B cell (primary cell): ENCODE measurements around the gene SLC3A2. TPM values are rescaled to one million over a fixed set of nuclear protein-coding genes. Genes with fewer than 3 reads are reported as not detected.

Experiments
- polyA plus RNA-seq: library from polyadenylated mRNA; depleted of rRNA; stranded (reverse); fragments of >200 nt; gene quantifications from 2 replicates; pipeline ENCODE4 v1.2.3, GENCODE V29; 2012
- small RNA-seq: library from RNA; depleted of rRNA; stranded (forward); fragments of <200 nt; gene quantifications from one replicate; pipeline ENCODE3, GENCODE V24; 2012; ENCODE audit warnings: low replicate concordance, low read depth; ENCODE audit not compliant: insufficient read length
- total RNA-seq, 2 donors: library from RNA; stranded (reverse); fragments of 120-200 nt in 1 of 2; gene quantifications; 1 replicate in 1 of 2; 2 replicates in 1 of 2; pipeline versions ENCODE4 v1.2.3 to v1.2.4, GENCODE V29; 2013 to 2022

SLC3A2 gene
- total and polyA plus RNA-seq, 2 donors (not counting 1 experiment from before 2014, with no cell fraction given) = 92.0 to 148 TPM

Small RNA genes within 50 kb of the gene (small RNA-seq; reads per million reads assigned to genes)
- gene RF00099 (not detected), gene RN7SL259P (not detected), gene SNORD22 (not detected), gene SNORD26 (not detected), gene SNORD27 (not detected), gene SNORD28 (not detected), gene SNORD30 (108,111 reads per million, percentile 100 among the genes with 10 or more reads in this experiment)

Other genes with a start within 250 kb of the SLC3A2 start
- 190 and 204 TPM in 2 replicates for gene GANAB, start 234.3 kb upstream of the SLC3A2 start, total RNA-seq
- 98.7 and 139 TPM in 2 replicates for gene GANAB, start 234.3 kb upstream of the SLC3A2 start, polyA plus RNA-seq
- 21.3 and 22.7 TPM in 2 replicates for gene INTS5, start 227.6 kb upstream of the SLC3A2 start, total RNA-seq
- gene INTS5, start 227.6 kb upstream of the SLC3A2 start, polyA plus RNA-seq = 8.7 and 14.3 TPM in 2 replicates
- gene C11orf98, start 215.7 kb upstream of the SLC3A2 start, total RNA-seq = 48.1 and 52.0 TPM in 2 replicates
- gene C11orf98, start 215.7 kb upstream of the SLC3A2 start, polyA plus RNA-seq = 41.5 and 46.3 TPM in 2 replicates
- gene CSKMT, start 215.6 kb upstream of the SLC3A2 start, total RNA-seq = 57.3 and 78.7 TPM in 2 replicates
- 21.3 and 39.0 TPM in 2 replicates for gene CSKMT, start 215.6 kb upstream of the SLC3A2 start, polyA plus RNA-seq
- 6.5 and 8.9 TPM in 2 replicates for gene UQCC3, start 209.2 kb upstream of the SLC3A2 start, total RNA-seq
- gene UQCC3, start 209.2 kb upstream of the SLC3A2 start, polyA plus RNA-seq = 2.8 and 5.6 TPM in 2 replicates
- 32.5 and 33.3 TPM in 2 replicates for gene LBHD1, start 208.6 kb upstream of the SLC3A2 start, total RNA-seq
- 19.3 and 23.3 TPM in 2 replicates for gene LBHD1, start 208.6 kb upstream of the SLC3A2 start, polyA plus RNA-seq
- 186 and 193 TPM in 2 replicates for gene UBXN1, start 201.8 kb upstream of the SLC3A2 start, total RNA-seq
- gene UBXN1, start 201.8 kb upstream of the SLC3A2 start, polyA plus RNA-seq = 180 and 289 TPM in 2 replicates
- gene LRRN4CL, start 191.4 kb upstream of the SLC3A2 start, total RNA-seq = 0.15 and 0.25 TPM in 2 replicates
- 0.03 TPM in 1 of 2 replicates, not detected in the other for gene LRRN4CL, start 191.4 kb upstream of the SLC3A2 start, polyA plus RNA-seq
- gene BSCL2, start 173.5 kb upstream of the SLC3A2 start, total RNA-seq = 49.2 and 56.3 TPM in 2 replicates
- gene BSCL2, start 173.5 kb upstream of the SLC3A2 start, polyA plus RNA-seq = 38.5 TPM in 2 replicates
- gene GNG3, start 173.2 kb upstream of the SLC3A2 start, total RNA-seq = 0.95 and 2.1 TPM in 2 replicates
- gene GNG3, start 173.2 kb upstream of the SLC3A2 start, polyA plus RNA-seq = 5.5 and 8.0 TPM in 2 replicates
- gene HNRNPUL2, start 153.4 kb upstream of the SLC3A2 start, total RNA-seq = 70.4 and 78.2 TPM in 2 replicates
- 14.6 and 15.7 TPM in 2 replicates for gene HNRNPUL2, start 153.4 kb upstream of the SLC3A2 start, polyA plus RNA-seq
- gene TTC9C, start 152.4 kb upstream of the SLC3A2 start, total RNA-seq = 56.3 and 57.9 TPM in 2 replicates
- 33.5 and 36.7 TPM in 2 replicates for gene TTC9C, start 152.4 kb upstream of the SLC3A2 start, polyA plus RNA-seq
- 22.0 and 24.8 TPM in 2 replicates for gene ZBTB3, start 126.7 kb upstream of the SLC3A2 start, total RNA-seq
- 3.8 and 8.7 TPM in 2 replicates for gene ZBTB3, start 126.7 kb upstream of the SLC3A2 start, polyA plus RNA-seq
- gene POLR2G, start 119.3 kb upstream of the SLC3A2 start, total RNA-seq = 76.8 and 78.7 TPM in 2 replicates
- gene POLR2G, start 119.3 kb upstream of the SLC3A2 start, polyA plus RNA-seq = 113 and 129 TPM in 2 replicates
- 43.2 and 48.2 TPM in 2 replicates for gene TAF6L, start 109.5 kb upstream of the SLC3A2 start, total RNA-seq
- gene TAF6L, start 109.5 kb upstream of the SLC3A2 start, polyA plus RNA-seq = 28.2 and 75.1 TPM in 2 replicates
- 62.3 and 71.5 TPM in 2 replicates for gene TMEM179B, start 93.5 kb upstream of the SLC3A2 start, total RNA-seq
- gene TMEM179B, start 93.5 kb upstream of the SLC3A2 start, polyA plus RNA-seq = 43.2 and 64.3 TPM in 2 replicates
- gene TMEM223, start 88.9 kb upstream of the SLC3A2 start, total RNA-seq = 15.6 and 16.2 TPM in 2 replicates
- 6.0 and 12.0 TPM in 2 replicates for gene TMEM223, start 88.9 kb upstream of the SLC3A2 start, polyA plus RNA-seq
- 161 TPM in 2 replicates for gene NXF1, start 75.5 kb upstream of the SLC3A2 start, total RNA-seq
- gene NXF1, start 75.5 kb upstream of the SLC3A2 start, polyA plus RNA-seq = 242 and 262 TPM in 2 replicates
- 98.1 and 99.1 TPM in 2 replicates for gene STX5, start 48.8 kb upstream of the SLC3A2 start, total RNA-seq
- gene STX5, start 48.8 kb upstream of the SLC3A2 start, polyA plus RNA-seq = 41.0 and 42.1 TPM in 2 replicates
- 1.1 TPM in 1 of 2 replicates, not detected in the other for gene TEX54, start 48.1 kb upstream of the SLC3A2 start, total RNA-seq
- gene TEX54, start 48.1 kb upstream of the SLC3A2 start, polyA plus RNA-seq = not detected in 2 replicates
- gene WDR74, start 41.3 kb upstream of the SLC3A2 start, total RNA-seq = 131 and 136 TPM in 2 replicates
- 122 and 148 TPM in 2 replicates for gene WDR74, start 41.3 kb upstream of the SLC3A2 start, polyA plus RNA-seq
- not detected in 2 replicates for gene CHRM1, start 40.5 kb downstream of the SLC3A2 start, total RNA-seq
- gene CHRM1, start 40.5 kb downstream of the SLC3A2 start, polyA plus RNA-seq = not detected in 2 replicates
- not detected in 2 replicates for gene SLC22A6, start 104.1 kb downstream of the SLC3A2 start, total RNA-seq
- gene SLC22A6, start 104.1 kb downstream of the SLC3A2 start, polyA plus RNA-seq = not detected in 2 replicates
- gene SLC22A8, start 134.9 kb downstream of the SLC3A2 start, total RNA-seq = not detected in 2 replicates
- not detected in 2 replicates for gene SLC22A8, start 134.9 kb downstream of the SLC3A2 start, polyA plus RNA-seq